ENCODE measurements around the gene MFSD12. TPM values are rescaled to one million over a fixed set of nuclear protein-coding genes. Genes with fewer than 3 reads are reported as not detected.

MFSD12 gene
- total RNA-seq, 4 donors from 2014 or later = 76.5 to 146 (median 104) TPM

DNA sequence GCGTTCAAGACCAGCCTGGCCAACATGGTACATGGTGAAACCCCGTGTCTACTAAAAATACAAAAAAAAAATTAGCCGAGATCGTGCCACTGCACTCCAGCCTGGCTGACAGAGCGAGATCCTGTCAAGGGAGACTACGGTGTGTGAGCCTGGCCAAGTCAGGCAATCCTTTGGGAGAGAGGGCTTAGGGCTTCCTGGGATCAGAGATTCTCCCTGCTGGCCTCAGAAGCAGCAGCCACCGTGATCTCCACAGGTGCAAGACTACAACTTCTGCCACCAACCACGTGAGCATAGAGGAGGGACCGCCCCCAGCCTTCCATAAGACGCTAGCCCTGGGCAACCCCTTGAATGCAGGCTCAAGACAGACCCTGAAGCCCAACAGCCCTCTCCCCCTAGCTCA is 7.6 kb downstream of the MFSD12 start:
- Histone ChIP-seq H3K27me3 (no peaks in the 10 kb centered on the region), H3K4me1 (peaks cover 4 to 22% (median 8%) of the 10 kb centered on the region in 4 donors), H3K36me3 (peaks cover 0 to 24% (median 0%) of the 10 kb centered on the region in 3 donors), H3K27ac (no peak overlapping the region), H3K4me3 (no peak overlapping the region), H3K9me3 (no peaks in the 10 kb centered on the region)
- TF ChIP-seq POLR2A (IDR thresholded peaks at IDR 0.05) (no peak), CTCF (IDR thresholded peaks at IDR 0.05) (no peak)
- no peak for DNase-seq

DNA sequence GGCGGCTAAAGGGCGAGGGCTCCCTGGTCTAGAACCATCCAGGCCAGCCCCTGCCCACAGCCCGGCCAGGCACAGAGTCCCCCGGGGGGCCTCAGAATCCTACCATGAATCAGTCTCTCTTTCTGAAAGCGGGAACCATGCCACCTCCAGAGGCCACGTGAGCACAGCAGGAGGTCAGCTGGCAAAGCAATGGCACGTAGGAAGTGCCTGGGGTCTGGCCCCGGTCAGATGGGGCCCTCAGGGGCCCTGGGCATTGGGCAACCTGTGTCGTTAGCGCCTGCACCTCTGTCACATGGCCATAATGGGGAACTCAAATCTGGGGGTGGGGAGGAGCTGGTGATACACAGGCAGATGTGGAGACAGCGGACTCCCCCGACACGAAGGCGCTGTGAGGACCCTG is 8.8 kb downstream of the MFSD12 start:
- peaks cover 0 to 35% (median 0%) of the 10 kb centered on the region in 3 donors for H3K36me3 ChIP-seq
- TF ChIP-seq POLR2A (IDR thresholded peaks at IDR 0.05) (no peak), CTCF (IDR thresholded peaks at IDR 0.05) (no peak)

DNA sequence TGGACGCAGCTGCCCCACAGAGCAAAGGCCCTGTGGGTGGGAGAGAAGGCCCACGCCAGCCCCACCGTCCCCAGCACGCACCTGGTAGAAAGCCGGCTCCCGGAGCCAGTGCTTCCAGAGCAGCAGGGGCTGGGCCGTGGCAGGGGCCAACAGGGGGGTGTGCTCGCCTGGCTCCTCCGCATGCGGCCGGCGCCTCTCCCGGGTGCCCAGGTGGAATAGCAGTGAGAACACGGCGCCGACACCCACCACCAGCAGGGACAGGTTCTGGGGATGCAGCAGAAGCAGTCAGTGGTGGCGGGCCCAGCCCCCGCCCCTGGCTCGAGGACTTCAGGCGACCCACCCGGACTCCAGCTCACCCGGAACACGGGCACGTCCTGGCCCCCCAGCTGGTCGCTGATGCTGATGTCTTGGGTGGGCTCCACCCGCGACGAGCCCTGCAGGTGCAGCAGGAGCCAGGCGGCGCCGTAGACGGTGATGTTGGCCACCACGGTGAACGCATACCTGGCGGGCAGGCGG is 9.6 kb downstream of the MFSD12 start:
- Histone ChIP-seq H3K36me3 (peaks cover 0 to 40% (median 0%) of the 10 kb centered on the region in 3 donors), H3K4me1 (peaks cover 0 to 5% (median 0%) of the 10 kb centered on the region in 4 donors), H3K27ac (no peak overlapping the region), H3K9me3 (no peaks in the 10 kb centered on the region), H3K27me3 (no peaks in the 10 kb centered on the region), H3K4me3 (no peak overlapping the region)
- TF ChIP-seq CTCF (IDR thresholded peaks at IDR 0.05) (no peak), POLR2A (IDR thresholded peaks at IDR 0.05) (no peak)
- DNase-seq = no peak

More for the DNA sequence above, 8.8 kb downstream of the MFSD12 start:
- Histone ChIP-seq H3K27ac (no peak overlapping the region), H3K4me1 (peaks cover 0 to 12% (median under 1%) of the 10 kb centered on the region in 4 donors), H3K9me3 (no peaks in the 10 kb centered on the region), H3K27me3 (no peaks in the 10 kb centered on the region), H3K4me3 (no peak overlapping the region)
- DNase-seq = no peak

GRCh38 chr19:3547301-3547731 is 10.1 kb downstream of the MFSD12 start:
- TF ChIP-seq POLR2A (IDR thresholded peaks at IDR 0.05) (no peak), CTCF (IDR thresholded peaks at IDR 0.05) (peak; percentile 31 to 48 (median 40))
- Histone ChIP-seq H3K4me1 (no peaks in the 10 kb centered on the region), H3K27ac (no peak overlapping the region), H3K9me3 (no peaks in the 10 kb centered on the region), H3K36me3 (peaks cover 0 to 40% (median 0%) of the 10 kb centered on the region in 3 donors), H3K27me3 (no peaks in the 10 kb centered on the region), H3K4me3 (no peak overlapping the region)
- DNase-seq = no peak

DNA sequence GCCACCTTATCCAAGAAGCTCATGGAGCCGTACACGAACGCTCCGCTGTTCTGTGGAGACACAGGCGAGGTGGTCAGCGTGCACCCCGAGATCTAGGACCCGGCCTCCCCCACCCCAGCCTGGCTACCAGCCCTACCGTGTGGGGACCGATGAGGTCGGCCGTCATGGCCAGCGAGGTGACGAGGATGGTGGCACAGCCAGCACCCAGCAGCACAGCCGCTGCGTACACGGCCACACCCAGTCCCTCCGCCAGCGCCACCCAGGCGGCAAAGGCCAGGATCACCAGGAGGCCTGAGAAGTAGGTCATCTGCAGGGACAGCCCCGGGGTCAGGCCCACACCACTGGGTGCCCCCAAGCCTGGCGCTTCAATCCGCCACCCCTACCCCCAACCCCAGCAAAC is 11.3 kb downstream of the MFSD12 start:
- Histone ChIP-seq H3K4me1 (no peaks in the 10 kb centered on the region), H3K9me3 (no peaks in the 10 kb centered on the region), H3K36me3 (peaks cover 0 to 40% (median 0%) of the 10 kb centered on the region in 3 donors), H3K27ac (no peak overlapping the region), H3K4me3 (no peak overlapping the region), H3K27me3 (no peaks in the 10 kb centered on the region)
- DNase-seq = no peak
- no peak for TF ChIP-seq POLR2A (IDR thresholded peaks at IDR 0.05)
- no peak for TF ChIP-seq CTCF (IDR thresholded peaks at IDR 0.05)

- H3K36me3 ChIP-seq = peaks cover 0 to 36% (median 0%) of the 10 kb centered on the region in 3 donors
Observed at GRCh38 chr19:3545669-3546034, 11.7 kb downstream of the MFSD12 start.

More at GRCh38 chr19:3545669-3546034, 11.7 kb downstream of the MFSD12 start:
- TF ChIP-seq CTCF (IDR thresholded peaks at IDR 0.05) (no peak), POLR2A (IDR thresholded peaks at IDR 0.05) (no peak)
- no peak overlapping the region for H3K4me3 ChIP-seq
- H3K9me3 ChIP-seq = no peaks in the 10 kb centered on the region
- H3K27ac ChIP-seq = no peak overlapping the region
- no peaks in the 10 kb centered on the region for H3K27me3 ChIP-seq
- DNase-seq = no peak
- no peaks in the 10 kb centered on the region for H3K4me1 ChIP-seq
